Measurements from ENCODE around the gene PLPPR3. TPM values are rescaled to one million over a fixed set of nuclear protein-coding genes. Genes with fewer than 3 reads are reported as not detected.
"Not testable (repeated sequence)": the region's sequence is repeated elsewhere in the genome, so short reads cannot be mapped to it uniquely, and the experiment has no call there.

Gene PLPPR3
- total RNA-seq, 1 experiment from 2014 or later, result not detected

DNA sequence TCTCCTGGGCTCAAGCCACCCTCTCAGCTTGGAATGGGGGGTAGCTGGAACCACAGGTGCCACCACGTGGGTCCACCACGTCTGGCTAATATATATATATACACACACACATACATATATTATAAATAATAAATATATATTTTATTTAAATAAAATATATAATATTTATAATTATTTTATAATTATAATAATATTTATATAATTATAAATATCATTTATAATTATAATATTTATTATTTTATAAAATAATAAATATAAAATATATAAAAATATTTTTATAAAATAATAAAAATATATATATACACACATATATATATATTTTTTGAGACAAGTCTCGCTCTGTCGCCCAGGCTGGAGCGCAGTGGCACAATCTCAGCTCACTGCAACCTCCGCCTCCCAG, 32.8 kb upstream of the PLPPR3 start:
- CTCF ChIA-PET, result no interaction called here
- intact Hi-C loops (cut with micrococcal nuclease; ENCODE audit: unreplicated experiment), result no loop called here
- TF ChIP-seq, protein P1, sequence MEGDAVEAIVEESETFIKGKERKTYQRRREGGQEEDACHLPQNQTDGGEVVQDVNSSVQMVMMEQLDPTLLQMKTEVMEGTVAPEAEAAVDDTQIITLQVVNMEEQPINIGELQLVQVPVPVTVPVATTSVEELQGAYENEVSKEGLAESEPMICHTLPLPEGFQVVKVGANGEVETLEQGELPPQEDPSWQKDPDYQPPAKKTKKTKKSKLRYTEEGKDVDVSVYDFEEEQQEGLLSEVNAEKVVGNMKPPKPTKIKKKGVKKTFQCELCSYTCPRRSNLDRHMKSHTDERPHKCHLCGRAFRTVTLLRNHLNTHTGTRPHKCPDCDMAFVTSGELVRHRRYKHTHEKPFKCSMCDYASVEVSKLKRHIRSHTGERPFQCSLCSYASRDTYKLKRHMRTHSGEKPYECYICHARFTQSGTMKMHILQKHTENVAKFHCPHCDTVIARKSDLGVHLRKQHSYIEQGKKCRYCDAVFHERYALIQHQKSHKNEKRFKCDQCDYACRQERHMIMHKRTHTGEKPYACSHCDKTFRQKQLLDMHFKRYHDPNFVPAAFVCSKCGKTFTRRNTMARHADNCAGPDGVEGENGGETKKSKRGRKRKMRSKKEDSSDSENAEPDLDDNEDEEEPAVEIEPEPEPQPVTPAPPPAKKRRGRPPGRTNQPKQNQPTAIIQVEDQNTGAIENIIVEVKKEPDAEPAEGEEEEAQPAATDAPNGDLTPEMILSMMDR (IDR thresholded peaks at IDR 0.05; ENCODE audit: unreplicated experiment), result no peak
- Mint-ChIP-seq H3K9me3 (ENCODE audit: low read depth, unreplicated experiment) (no peaks in the 10 kb centered on the region), H3K36me3 (ENCODE audit: insufficient read depth, unreplicated experiment) (peaks cover under 1% of the 10 kb centered on the region), H3K4me1 (ENCODE audit: low read depth, unreplicated experiment) (no peaks in the 10 kb centered on the region), H3K27ac (ENCODE audit: unreplicated experiment) (no peak overlapping the region), H3K4me3 (ENCODE audit: low read depth, unreplicated experiment) (no peak overlapping the region), H3K27me3 (ENCODE audit: unreplicated experiment) (peaks cover 8% of the 10 kb centered on the region)
- no TSS peak for BruUV-seq (replicated peaks)
- DNase-seq, result no peak

DNA sequence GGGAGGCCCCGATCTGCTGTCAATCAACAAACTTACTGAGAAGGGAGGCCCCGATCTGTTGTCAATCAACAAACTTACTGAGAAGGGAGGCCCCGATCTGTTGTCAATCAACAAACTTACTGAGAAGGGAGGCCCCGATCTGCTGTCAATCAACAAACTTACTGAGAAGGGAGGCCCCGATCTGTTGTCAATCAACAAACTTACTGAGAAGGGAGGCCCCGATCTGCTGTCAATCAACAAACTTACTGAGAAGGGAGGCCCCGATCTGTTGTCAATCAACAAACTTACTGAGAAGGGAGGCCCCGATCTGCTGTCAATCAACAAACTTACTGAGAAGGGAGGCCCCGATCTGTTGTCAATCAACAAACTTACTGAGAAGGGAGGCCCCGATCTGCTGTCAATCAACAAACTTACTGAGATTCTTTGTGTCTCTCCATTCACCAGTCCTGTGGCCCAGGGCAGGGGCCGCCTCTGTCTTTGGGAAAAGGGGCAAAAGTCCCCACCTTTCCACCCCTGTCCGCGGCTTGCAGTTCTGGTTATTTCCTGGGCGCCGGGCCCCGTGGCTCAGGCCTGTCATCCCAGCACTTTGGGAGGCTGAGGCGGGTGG, 32.0 kb upstream of the PLPPR3 start:
- BruUV-seq (replicated peaks); H3K27ac Mint-ChIP-seq (ENCODE audit: unreplicated experiment); DNase-seq; H3K9me3 Mint-ChIP-seq (ENCODE audit: low read depth, unreplicated experiment); H3K4me3 Mint-ChIP-seq (ENCODE audit: low read depth, unreplicated experiment); H3K4me1 Mint-ChIP-seq (ENCODE audit: low read depth, unreplicated experiment); CTCF ChIA-PET; intact Hi-C loops (cut with micrococcal nuclease; ENCODE audit: unreplicated experiment); H3K36me3 Mint-ChIP-seq (ENCODE audit: insufficient read depth, unreplicated experiment): not testable (repeated sequence)
- peaks cover 10% of the 10 kb centered on the region for H3K27me3 Mint-ChIP-seq (ENCODE audit: unreplicated experiment)

DNA sequence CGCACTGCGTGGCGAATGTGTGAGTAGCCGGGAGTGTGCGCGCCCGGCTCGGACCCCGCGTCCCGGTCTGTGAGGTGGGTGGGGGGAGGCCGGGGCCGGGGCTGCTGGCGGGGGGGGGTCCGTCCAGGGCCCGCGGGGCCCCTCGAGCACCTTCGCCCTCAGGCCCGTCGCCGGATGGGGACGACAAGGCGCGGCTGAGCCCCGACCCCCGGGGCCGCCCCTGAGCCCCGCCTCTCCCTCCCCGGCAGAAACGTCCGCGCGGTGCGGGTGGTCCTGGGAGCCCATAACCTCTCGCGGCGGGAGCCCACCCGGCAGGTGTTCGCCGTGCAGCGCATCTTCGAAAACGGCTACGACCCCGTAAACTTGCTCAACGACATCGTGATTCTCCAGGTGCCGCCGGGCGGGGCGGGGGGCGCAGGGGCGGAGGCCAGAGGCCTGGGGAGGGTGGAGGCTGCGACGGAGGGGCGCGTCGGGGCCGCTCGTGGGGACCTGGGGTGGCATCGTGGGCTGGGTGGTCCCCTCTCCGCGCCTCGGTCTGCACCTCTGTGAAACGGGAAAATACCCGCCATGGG, 31.3 kb upstream of the PLPPR3 start:
- BruUV-seq (replicated peaks), result no TSS peak
- TF ChIP-seq, protein P1 (IDR thresholded peaks at IDR 0.05; ENCODE audit: unreplicated experiment), result no peak
- Mint-ChIP-seq H3K4me1 (ENCODE audit: low read depth, unreplicated experiment) (no peaks in the 10 kb centered on the region), H3K27me3 (ENCODE audit: unreplicated experiment) (peaks cover 17% of the 10 kb centered on the region), H3K36me3 (ENCODE audit: insufficient read depth, unreplicated experiment) (no peaks in the 10 kb centered on the region), H3K27ac (ENCODE audit: unreplicated experiment) (no peak overlapping the region), H3K9me3 (ENCODE audit: low read depth, unreplicated experiment) (no peaks in the 10 kb centered on the region), H3K4me3 (ENCODE audit: low read depth, unreplicated experiment) (no peak overlapping the region)
- CTCF ChIA-PET, result no interaction called here
- intact Hi-C loops (cut with micrococcal nuclease; ENCODE audit: unreplicated experiment), result no loop called here
- DNase-seq, result no peak

DNA sequence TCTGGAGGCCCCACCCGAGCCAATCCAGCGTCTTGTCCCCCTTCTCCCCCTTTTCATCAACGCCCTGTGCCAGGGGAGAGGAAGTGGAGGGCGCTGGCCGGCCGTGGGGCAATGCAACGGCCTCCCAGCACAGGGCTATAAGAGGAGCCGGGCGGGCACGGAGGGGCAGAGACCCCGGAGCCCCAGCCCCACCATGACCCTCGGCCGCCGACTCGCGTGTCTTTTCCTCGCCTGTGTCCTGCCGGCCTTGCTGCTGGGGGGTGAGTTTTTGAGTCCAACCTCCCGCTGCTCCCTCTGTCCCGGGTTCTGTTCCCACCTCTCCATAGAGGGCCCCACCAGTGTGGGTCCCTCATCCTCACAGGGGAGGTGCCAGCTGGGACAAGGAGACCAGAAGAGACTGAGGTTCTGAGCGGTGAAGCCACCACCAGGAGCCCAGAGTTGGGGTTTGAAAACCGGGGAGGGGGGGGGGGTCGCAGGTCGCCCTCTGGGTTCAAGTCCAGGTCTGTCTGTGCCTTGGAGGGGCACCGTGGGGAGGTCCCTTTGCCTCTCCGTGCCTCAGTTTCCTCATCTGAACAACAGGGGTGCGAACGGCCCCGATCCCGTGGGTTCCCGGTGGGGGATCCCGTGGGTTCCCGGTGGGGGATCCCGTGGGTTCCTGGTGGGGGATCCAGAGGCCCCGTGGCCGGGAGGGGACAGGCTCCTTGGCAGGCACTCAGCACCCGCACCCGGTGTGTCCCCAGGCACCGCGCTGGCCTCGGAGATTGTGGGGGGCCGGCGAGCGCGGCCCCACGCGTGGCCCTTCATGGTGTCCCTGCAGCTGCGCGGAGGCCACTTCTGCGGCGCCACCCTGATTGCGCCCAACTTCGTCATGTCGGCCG, 30.6 kb upstream of the PLPPR3 start, which contains the start of gene ELANE:
Gene ELANE (plus strand): TSS at position 168 of the 878 bp plus-strand sequence. CDS start 26 bp downstream, at position 194.
- Mint-ChIP-seq H3K36me3 (ENCODE audit: insufficient read depth, unreplicated experiment) (no peaks in the 10 kb centered on the region), H3K27ac (ENCODE audit: unreplicated experiment) (no peak within 1 kb of the TSS), H3K4me1 (ENCODE audit: low read depth, unreplicated experiment) (peaks cover 4% of the 10 kb centered on the region), H3K27me3 (ENCODE audit: unreplicated experiment) (peaks cover 24% of the 10 kb centered on the region), H3K4me3 (ENCODE audit: low read depth, unreplicated experiment) (no peak within 1 kb of the TSS), H3K9me3 (ENCODE audit: low read depth, unreplicated experiment) (no peaks in the 10 kb centered on the region)
- DNase-seq, result no peak
- TF ChIP-seq, protein P1 (IDR thresholded peaks at IDR 0.05; ENCODE audit: unreplicated experiment), result no peak
- intact Hi-C loops (cut with micrococcal nuclease; ENCODE audit: unreplicated experiment), result no loop called here
- no TSS peak for BruUV-seq (replicated peaks)
- CTCF ChIA-PET, result no interaction called here
